Astrocyte of the cerebellum (primary cell): ENCODE data around the gene ABCD3.

Experiments used
- DNase-seq: peaks from one replicate; pipeline ENCODE4 v3.0.0-alpha.2; 2011; ENCODE audit warnings: low read depth
- H3K4me3 ChIP-seq: 2 replicates; pipeline ENCODE4 v1.5.1; 2011; ENCODE audit warnings: mild to moderate bottlenecking, low read depth, low read length, moderate library complexity
- in situ Hi-C: cut with HindIII; loops from 2 replicates; pipeline ENCODE4 v1.10.0; 2017; ENCODE audit warnings: low sequenced_read_pairs
- TF ChIP-seq, protein P1 (sequence below): IDR thresholded peaks from 2 replicates; pipeline ENCODE4 v1.5.1; 2012; ENCODE audit warnings: low read length, low read depth, moderate library complexity, mild to moderate bottlenecking; ENCODE audit errors: missing control alignments

ABCD3 gene

DNA sequence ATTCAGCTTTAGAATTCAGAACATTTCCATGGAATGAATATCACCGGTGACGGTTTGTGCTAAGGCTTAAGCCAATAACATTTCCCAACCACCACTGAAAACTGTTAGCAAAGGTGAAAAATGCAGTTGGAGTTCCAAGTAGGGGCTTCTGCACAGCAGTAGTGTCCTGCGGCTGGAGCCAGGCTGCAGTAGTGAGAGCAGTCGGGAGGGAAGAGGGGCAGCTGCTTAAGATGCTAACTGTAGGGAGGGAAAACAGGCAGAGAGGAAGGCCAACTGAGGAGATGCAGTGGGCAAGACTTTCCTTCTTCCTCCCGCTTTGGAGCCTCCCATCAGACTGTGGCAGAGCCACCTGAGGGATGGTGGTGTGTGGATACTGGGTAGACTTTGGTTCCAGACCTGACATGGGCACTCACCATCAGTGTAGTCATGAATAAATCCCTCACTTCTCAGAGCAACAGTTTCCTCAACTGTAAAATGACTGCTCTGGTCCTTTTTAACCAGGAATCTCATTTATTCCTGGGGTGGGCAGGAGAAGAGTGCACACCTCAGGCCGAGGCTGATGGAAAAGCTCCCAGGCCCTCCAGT lies 120.1 kb downstream of the ABCD3 start:
- no peak for DNase-seq
- in situ Hi-C loops, result loop anchor here (25.0 kb wide), 1 partner anchor 249 kb away; no protein-coding TSS in a partner anchor
- H3K4me3 ChIP-seq, result peak overlapping the region; percentile 80
- TF ChIP-seq, protein P1, sequence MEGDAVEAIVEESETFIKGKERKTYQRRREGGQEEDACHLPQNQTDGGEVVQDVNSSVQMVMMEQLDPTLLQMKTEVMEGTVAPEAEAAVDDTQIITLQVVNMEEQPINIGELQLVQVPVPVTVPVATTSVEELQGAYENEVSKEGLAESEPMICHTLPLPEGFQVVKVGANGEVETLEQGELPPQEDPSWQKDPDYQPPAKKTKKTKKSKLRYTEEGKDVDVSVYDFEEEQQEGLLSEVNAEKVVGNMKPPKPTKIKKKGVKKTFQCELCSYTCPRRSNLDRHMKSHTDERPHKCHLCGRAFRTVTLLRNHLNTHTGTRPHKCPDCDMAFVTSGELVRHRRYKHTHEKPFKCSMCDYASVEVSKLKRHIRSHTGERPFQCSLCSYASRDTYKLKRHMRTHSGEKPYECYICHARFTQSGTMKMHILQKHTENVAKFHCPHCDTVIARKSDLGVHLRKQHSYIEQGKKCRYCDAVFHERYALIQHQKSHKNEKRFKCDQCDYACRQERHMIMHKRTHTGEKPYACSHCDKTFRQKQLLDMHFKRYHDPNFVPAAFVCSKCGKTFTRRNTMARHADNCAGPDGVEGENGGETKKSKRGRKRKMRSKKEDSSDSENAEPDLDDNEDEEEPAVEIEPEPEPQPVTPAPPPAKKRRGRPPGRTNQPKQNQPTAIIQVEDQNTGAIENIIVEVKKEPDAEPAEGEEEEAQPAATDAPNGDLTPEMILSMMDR, result peak; percentile 44

DNA sequence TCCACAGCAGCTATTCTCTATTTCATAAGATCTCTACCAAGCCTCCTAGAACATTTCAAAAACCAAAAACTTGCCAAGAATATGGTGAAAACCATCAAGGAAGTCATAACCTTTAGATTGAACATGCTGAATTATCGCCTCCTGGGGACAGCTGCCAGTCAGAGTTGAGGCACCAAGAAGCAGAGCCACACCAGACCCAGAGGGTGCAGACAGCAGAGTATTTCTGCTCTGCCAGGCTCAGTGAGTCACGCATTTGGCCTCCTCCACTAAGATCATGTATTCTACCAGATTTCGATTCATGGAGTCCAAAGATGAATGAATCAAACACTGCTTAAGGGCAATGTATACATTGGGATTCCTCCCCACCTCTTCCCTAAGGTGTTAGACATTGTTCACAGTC lies 121.3 kb downstream of the ABCD3 start:
- TF ChIP-seq, protein P1, result no peak
- in situ Hi-C loops, result loop anchor here (25.0 kb wide), 1 partner anchor 248 kb away; no protein-coding TSS in a partner anchor
- no peak for DNase-seq
- H3K4me3 ChIP-seq, result peak overlapping the region; percentile 80

DNA sequence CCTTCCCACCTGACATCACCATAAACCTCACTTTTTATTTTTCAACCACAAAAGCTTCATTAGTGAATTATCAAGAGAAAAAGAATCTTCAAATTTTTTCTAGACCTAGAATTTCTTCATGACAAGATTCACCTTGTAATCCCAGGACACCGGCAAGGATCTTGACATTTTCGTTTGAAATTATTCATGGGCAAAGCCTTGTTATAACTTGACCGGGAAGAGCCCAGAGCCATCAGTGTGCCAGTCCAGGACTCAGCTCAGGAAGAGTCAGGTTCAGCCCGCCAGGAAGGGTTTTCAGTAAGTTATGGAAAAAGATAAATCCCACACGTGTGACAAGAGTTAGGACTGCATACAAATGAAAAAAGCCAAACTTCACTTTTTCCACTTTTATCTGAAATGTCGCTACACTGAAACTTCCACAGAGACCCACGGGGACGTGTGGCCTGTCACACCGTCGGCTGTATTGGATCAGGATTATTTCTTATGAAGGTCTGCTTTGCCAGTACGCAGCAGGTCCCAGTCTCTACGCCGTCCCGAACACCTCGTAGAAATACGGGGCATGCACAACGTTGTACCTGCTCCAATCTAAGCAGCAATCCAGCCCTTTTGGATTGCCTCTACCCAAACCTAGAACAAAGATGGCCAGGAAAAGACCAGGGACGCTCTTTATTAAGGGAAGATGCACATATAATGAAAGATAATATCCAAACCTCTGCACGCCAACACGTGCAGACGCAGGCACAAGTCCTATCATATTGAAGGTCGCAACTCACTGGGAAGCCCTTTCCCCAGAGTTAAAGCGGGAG lies 122.5 kb downstream of the ABCD3 start:
- in situ Hi-C loops, result loop anchor here (25.0 kb wide), 1 partner anchor 247 kb away; no protein-coding TSS in a partner anchor
- no peak for DNase-seq
- peak overlapping the region; percentile 80 for H3K4me3 ChIP-seq
- TF ChIP-seq, protein P1, result no peak

DNA sequence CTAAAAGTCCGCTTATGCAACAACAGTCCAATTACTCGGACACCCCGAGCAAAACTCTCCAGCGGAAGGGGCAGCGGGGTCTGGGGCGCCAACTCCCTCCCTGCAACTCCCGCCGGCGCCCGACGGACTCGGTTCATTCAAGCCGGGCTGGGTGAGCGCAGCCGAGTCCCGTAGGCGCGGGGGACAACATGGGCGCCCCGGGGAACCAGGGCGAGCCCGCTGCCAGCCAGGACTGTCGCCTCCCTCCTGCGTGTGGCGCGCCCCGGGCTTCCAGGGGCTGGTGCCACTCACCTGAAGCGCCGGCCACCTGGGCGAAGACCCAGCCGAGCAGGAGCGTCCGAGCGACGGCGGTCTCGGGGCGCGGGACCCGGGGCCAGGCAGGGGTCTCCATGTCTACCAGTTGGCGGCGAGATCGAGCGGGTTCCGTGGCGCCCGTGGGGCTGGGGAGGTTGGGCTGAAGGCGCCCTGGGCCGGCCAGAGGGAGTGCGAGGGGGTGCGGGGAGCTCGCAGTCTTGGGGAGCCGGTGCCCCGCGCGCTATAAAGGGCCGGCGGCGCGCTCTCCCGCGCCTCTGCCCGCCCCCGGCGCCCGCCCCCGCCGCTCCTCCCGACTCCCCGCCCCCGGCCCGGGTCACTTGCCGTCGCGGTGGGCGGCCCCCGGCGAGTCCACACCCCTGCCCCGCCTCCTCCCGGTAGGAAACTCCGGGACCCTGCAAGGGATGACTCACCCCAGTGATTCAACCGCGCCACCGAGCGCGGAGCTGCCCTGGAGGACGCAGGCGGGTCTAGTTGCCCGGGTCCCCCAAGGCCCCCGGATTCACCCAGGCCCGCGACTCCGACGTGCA lies 123.3 kb downstream of the ABCD3 start, which contains the start of gene F3:
Gene F3, minus strand, starts transcription at position 514 of the 842 bp plus-strand sequence. Its CDS starts 123 bp downstream, at position 391.
- TF ChIP-seq, protein P1, result no peak
- peak within 1 kb of the TSS; percentile 80 for H3K4me3 ChIP-seq
- in situ Hi-C loops, result loop anchor here (25.0 kb wide), 1 partner anchor 246 kb away; no protein-coding TSS in a partner anchor
- peak; percentile 52 for DNase-seq

DNA sequence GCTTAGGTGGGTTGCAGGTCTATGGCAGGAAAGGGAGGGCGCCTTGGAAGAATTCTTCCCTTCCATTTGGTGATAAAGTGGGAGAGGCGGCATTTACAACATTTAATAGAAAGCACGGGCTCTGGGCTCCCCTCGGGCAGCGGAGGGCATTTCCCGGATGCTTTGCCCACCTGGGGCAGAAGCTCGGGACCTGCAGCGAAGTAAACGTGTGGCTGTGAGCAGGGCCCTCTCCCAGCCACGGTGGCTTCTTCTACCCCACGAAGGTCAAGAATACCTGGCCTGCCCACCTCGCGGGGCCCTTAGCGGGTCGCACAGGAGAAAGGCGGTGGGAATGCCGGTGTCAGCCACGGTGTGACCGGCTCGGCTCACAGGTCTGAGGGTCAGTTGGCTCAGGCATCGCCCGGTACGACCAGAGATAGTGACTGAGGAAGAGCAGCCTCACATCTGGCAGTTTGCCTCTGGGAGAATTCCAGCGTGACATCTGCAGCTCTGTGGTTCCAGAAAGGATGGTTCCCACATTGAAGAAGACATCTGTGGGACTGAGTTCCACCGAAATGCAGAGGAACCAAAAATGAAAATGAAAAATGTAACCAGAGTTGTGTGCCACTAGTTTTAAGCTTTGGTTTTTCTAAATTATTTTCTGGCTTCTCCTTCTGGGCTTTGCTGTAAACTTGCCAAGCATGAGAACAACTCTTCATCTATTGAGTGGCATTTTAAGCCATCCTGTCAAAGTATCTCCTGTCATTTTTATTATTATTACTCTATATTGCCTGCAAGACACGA lies 124.1 kb downstream of the ABCD3 start:
- TF ChIP-seq, protein P1, result no peak
- H3K4me3 ChIP-seq, result peak overlapping the region; percentile 80
- in situ Hi-C loops, result loop anchor here (25.0 kb wide), 1 partner anchor 245 kb away; no protein-coding TSS in a partner anchor
- no peak for DNase-seq

DNA sequence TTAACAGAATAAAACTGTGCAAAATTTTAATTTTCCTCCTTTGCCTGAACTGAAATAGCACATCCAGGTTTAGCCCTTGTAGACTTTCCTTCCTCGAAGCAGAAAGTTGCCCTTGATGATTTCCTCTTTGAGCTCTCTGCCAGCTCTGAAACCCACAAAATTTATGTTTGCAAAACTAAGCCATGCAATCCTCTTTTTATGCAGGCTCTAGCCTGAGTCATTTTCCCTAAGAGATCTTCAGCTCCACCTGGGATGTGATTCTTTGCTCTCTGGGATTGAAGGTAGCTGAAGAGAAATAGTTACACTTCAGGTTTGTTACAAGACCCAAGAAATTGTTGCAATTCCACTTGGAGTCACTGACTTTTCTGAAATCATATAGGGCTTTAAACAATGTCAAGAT lies 124.8 kb downstream of the ABCD3 start:
- peak overlapping the region; percentile 80 for H3K4me3 ChIP-seq
- TF ChIP-seq, protein P1, result no peak
- DNase-seq, result peak; percentile 54
- in situ Hi-C loops, result loop anchor here (25.0 kb wide), 1 partner anchor 244 kb away; no protein-coding TSS in a partner anchor
